GM21528 (cell line): ENCODE data around the gene MTMR6.
"Not testable (repeated sequence)": the region's sequence is repeated elsewhere in the genome, so short reads cannot be mapped to it uniquely, and the experiment has no call there.

Experiments used
- ATAC-seq: cut with Tn5 transposase; IDR thresholded peaks from one replicate; pipeline ENCODE4 v1.9.1; 2021; ENCODE audit warnings: mild to moderate bottlenecking, moderate library complexity; ENCODE audit not compliant: unreplicated experiment, low FRiP score

Gene MTMR6

DNA sequence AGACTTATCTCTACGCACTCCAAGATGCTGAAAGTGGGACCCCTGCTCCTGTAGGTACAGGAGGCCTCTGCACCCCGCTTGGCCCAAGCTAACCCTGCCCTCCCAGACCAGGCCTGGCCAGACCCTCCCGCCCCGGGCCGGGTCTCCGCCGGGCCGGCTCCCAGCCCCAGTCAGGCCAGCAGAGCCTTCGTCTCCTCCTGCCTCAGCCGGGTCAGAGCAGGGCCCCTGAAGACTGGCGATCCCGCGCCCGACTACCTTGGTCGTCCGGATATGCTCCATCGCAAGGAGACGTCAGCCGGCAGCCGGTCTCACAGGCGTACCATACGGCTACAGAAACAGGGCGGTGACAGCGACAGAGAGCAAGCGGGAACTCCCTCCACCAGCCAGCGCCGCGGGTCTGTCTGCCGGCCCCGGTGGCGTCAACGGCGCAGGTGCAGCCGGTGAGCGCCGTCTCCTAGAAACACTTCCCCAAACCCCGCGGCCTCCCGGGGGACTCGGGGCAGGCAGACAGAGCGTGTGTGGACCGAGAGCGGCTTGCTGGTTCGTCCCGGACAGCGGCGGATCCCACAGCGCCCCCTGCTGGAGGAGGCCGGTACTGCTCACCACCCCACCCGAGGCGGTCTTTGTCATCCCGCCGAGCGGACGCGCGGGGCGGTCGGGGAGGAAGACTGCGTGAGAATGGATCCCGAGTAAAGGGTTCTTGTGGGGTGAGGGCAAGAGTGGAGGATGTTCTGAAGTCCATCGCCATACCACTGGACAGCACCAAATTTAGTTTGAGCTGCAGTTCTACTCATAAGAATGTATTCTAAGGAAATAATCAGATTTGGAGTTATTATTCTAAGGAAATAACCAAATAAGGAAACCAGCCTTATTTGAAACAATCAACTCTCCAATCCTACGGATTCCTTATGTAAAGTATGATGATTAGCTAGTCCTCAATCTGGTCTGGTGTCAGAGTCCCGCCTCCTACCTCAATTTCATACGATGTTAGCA lies at the start of gene MTMR6:
Gene MTMR6 (minus strand): TSS at position 520 of the 993 bp plus-strand sequence. CDS start 241 bp downstream, at position 279.
- ATAC-seq: peak; percentile 98

DNA sequence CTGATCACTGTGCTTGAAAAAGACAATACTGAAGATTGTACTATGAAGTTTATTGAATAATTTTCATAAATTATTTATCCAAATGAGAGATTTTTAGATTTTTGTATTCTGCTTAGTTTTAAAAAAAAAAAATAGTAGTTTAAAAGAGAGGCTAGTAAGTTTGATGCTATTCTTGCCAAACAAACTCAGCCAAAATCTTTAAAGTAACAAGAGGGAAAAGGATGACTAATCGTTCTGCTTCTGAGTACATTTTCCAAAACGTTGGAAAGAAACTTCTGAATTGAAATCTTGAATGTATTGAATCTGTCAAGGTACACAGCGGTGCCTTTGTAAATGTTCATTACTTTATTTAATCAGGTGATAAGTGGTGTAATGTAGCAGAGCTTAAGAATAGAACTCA lies 48.6 kb upstream of the MTMR6 start:
- ATAC-seq: no peak

- ATAC-seq: no peak
Measured at GRCh38 chr13:25330541-25330940, 43.3 kb upstream of the MTMR6 start.

GRCh38 chr13:25329706-25330105 lies 42.4 kb upstream of the MTMR6 start:
- no peak for ATAC-seq

DNA sequence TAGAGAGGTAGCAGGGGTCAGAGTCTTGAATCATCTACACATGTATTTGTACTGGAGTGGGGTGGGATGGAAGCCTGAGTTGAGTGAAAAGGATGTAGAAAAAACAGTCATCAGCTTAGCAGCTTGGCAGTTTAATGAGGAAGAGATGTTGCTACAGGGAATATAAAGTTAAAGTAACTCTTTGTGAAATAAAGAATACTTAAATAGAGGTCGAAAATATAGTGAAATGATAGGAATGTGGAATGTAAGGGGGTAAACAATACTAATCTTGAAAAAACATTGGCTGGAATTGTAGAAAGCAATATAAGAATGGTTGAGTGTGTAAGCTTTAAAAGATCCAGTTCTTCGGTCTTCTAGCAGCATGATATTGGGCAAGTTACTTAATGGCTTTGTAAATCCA lies 36.8 kb upstream of the MTMR6 start:
- no peak for ATAC-seq

- ATAC-seq: no peak
Measured at GRCh38 chr13:25319771-25320170, 32.5 kb upstream of the MTMR6 start.

- ATAC-seq: not testable (repeated sequence)
Measured at GRCh38 chr13:25318946-25319345, 31.7 kb upstream of the MTMR6 start.

- ATAC-seq: no peak
Measured at GRCh38 chr13:25310891-25311290, 23.6 kb upstream of the MTMR6 start.

DNA sequence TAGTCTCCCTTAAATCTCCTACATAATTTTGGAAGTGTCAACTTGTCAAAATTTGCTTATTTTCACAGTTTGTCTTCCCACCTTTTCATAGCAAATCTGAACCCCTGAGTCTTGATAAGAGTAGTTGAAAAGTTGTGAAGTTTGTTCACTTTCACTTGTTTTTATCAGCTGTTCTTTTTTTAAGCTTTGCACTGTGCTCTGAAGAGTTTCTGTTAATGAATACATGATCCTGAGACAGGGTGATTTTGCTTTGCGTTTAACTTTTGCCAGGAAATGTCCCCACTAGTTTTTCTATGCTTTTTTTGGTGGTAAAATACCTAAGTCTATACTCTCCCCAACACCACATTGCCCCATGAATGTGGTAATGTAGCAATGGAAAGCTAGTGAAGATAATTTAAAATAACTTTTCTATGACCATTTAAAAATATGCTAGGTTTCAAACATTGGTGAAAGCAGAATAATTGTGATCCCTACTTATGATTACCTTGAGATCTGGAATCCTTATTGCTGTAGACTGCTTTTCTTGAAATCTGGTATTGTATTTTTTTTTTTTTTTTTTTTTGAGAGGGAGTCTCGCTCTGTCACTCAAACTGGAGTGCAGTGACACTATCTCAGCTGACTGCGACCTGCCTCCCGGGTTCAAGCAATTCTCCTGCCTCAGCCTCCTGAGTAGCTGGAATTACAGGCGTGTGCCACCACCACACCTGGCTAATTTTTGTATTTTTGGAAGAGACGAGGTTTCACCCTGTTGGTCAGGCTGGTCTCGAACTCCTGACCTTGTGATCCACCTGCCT lies 19.6 kb upstream of the MTMR6 start:
- no peak for ATAC-seq

GRCh38 chr13:25302121-25302520 lies 14.8 kb upstream of the MTMR6 start:
- ATAC-seq: no peak

DNA sequence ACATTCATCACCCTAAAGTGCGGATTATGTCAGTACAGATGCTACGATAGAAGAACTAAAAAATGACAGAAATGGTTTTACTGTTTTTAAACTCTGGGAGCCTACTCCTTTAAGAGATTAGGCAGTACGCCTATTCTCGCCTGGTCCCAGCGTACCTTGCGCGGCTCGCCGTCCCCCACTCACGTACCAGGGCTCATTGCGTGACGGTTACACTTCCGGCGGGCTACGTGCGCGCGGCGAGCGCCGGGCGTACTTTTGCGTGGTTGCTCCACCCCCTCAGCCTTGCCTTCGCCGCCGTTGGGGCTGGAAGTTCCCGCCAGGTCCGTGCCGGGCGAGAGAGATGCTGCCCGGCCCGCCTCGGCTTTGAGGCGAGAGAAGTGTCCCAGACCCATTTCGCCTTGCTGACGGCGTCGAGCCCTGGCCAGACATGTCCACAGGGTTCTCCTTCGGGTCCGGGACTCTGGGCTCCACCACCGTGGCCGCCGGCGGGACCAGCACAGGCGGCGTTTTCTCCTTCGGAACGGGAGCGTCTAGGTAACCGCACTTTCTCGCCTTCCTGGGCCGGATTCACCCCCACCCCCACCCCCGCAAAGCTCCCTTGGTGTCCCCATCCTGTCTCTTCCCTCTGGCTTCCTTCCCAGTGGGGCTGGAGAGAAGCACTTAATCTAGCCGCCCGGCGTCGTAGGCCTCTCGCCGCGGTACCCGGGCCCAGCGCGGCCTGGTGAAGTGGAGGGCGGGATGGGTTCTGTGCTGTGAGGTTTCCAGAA lies 14.2 kb upstream of the MTMR6 start, which contains the start of gene NUP58:
Gene NUP58 (plus strand): TSS at position 279 of the 767 bp plus-strand sequence. CDS start 149 bp downstream, at position 428.
- ATAC-seq: peak; percentile 97

GRCh38 chr13:25300861-25301346 lies 13.6 kb upstream of the MTMR6 start:
- ATAC-seq: peak; percentile 23

DNA sequence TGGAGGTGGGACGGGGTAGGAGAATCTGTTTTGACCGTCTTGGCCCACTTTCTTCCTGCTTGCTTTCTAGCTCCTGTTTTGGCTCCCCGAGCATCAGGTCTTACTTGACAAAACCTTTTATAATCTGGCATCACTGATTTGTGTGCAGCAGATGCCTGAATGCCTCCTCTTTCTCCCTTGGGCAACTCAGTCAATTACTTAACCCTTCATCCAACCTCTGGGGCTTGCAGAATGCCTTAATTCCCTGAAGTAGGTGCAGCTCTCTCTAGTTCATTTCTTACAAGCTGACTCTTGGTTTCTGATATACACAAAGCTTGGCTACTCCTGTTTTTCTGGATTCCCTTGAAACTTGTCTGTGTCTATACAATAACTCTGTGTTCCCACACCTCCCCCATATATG lies 8.4 kb upstream of the MTMR6 start:
- no peak for ATAC-seq

- ATAC-seq: no peak
Measured at GRCh38 chr13:25295228-25295627, 7.9 kb upstream of the MTMR6 start.

DNA sequence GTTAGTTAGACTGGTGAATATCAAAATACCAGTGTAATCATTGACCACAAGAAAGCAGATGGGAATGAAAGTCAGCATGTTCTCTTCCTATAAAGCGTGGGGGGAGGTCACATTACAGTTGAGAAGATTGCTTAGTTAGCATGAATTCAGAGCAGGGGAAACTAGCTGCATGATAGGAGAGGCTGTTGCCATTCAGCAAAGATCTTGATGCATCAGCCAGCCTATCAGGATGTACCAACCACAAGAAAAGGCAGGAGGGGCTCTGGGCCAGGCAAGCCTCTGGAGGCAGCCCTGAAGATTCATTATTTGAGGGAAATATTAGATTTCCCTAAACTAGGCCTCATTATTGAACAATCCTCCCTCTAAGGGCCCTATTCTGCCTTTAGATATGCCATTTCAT lies 5.0 kb upstream of the MTMR6 start:
- ATAC-seq: no peak

- no peak for ATAC-seq
Measured at GRCh38 chr13:25291691-25292090, 4.4 kb upstream of the MTMR6 start.

DNA sequence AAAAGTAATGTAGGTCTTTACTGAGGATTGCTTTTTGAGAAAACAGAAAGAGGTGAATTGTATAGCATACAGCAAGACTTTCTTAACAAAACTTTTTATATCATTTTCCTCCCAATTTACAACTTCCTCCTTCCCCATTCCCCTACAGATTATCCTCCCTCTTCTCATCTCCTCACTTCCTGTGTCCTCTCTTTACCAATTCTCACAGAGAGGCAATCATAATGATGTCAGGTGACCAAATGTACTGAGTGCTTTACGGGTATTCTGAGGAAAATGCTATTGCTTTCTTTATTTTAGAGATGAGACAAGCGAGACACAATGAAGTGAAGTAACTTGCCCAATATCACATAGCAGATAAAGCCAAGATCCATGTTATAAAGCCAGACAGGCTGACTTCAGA lies 1.7 kb upstream of the MTMR6 start:
- ATAC-seq: no peak

- ATAC-seq: peak; percentile 38
Measured at GRCh38 chr13:25286308-25286968, 850 bp downstream of the MTMR6 start.

- ATAC-seq: peak; percentile 17
Measured at GRCh38 chr13:25281935-25282332, 5.4 kb downstream of the MTMR6 start.
